Measurements from ENCODE around the gene MCM8.

Gene MCM8

DNA sequence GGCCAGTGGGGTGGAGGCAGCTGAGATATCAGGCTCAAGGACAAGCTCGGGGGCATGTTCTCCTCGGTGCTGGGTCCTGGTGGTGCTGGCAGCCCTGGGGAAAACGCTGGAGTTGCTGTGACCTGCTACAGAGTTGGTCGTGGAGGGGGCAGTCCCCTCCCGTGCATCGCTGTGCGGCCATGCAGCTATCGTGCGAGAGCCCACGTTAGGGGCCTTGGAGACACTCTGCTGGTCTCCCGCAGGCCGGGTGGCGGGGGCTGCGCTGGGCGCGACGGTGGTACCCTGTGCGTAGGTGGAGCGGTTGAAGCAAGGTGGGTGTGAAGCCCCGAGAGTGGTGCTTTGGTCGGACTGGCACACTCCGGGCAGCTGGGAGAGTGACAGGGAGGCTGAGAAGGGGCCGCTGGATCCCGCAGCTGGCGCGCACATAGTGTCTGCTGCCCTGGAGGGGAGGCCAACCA lies 91.4 kb downstream of the MCM8 start:
- DNase-seq (ENCODE audit: low read depth in 2 of 2): no peak

GRCh38 chr20:6044115-6044514 lies 93.7 kb downstream of the MCM8 start:
- DNase-seq (ENCODE audit: low read depth in 2 of 2): no peak

DNA sequence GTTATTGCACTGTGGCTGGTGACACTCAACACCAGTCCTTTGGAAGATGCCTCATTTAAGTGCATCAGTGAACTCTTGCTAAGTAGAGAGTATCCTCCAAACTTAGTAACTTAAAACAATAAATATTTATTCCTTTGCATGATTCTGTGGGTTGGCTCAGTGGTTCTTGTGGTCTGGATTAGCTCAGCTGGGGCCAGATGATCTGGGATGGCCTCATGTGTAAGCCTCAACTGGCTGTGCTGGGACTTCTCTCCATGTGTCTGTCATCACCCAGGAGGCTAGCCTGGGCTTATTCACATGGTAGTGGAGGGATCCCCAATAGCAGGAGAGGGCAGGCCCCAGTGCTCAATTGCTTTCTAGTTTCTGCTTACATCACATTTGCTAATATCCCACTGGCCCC lies 95.1 kb downstream of the MCM8 start:
- no peak for DNase-seq (ENCODE audit: low read depth in 2 of 2)

DNA sequence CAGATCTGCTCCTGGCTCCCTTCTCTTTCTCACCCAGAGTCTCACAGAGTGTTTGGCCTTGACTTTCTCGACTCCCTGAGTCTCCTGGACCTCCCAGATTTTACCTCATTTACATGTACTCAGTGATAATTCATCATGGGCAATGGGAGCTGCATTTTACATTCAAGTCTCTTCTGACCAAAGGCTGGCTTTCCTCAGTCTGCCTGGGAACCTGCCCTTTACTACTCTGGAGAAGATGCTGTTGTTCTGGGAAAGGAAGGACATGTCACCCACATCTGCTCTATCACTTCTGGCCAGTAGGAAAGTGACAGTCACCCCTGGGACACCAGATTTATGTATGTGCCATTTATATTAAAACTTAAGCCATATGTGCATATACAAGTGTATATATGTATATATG lies 96.0 kb downstream of the MCM8 start:
- DNase-seq (ENCODE audit: low read depth in 2 of 2): no peak

DNA sequence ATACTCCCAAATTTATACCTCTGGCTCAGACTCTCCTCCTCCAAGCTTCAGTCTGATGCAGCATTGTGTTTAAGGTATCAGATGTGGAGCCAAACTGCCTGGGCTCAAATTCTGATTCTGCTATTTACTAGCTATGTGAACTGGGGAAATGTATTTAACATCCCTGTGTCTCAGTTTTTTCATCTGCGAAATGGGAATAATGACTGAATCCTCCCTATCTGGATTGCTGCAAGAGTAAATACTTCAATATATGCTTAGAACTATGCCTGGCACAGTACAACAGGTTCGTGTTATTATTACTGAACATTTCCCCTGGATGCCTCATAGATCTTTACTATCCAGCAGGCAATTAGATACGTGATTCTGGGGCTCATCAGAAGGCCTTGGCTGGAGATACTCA lies 97.9 kb downstream of the MCM8 start:
- DNase-seq (ENCODE audit: low read depth in 2 of 2): no peak

Measured in stimulated activated CD4-positive, alpha-beta T cell treated with anti-CD3 and anti-CD28 coated beads, Interleukin-1b, Interleukin-23, amount 100 ng/mL, for 1 hour (primary cell).